NOMO-1 (cell line): ENCODE results near the gene ARL4A.

Source experiments
- DNase-seq, 2 experiments: peaks; one replicate each; lab custom pipeline; 2025; ENCODE audit not compliant: unreplicated experiment in 2 of 2; lab: John Stamatoyannopoulos, UW

The ARL4A gene

DNA sequence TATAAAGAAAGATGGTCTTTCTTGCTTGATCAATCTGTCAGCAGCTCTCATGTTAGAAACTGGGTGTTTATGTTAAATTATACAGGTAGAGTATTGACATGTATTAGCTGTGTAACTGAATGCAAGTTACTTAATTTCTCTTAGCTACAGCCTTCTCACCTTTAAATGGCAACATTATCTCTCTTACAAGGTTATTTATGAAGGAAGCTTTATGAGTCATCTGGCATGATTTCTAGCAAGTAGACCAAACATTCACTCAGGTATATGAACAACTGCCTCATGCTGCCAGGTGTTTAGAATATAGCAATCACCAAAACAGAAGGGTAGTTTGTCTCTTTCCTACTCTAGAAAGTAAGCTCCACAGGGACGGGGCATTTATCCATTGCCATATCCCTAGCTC, 8.5 kb downstream of the ARL4A start:
- DNase-seq = no peak

DNA sequence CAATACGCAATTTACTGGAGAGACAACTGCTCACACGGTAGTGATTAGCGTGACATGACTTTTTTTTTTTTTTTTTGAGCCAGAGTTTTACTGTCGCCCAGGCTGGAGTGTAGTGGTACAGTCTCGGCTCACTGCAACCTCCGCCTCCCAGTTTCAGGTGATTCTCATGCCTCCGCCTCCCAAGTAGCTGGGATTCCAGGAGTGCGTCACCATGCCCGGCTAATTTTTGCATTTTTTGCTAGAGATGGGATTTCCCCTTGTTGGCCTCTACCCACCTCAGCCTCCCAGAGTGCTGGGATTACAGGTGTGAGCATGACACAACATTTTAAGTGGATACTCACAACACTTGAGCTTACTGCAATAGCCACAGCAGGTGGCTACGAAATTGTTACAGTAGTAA, 11.9 kb downstream of the ARL4A start:
- no peak for DNase-seq

- DNase-seq = no peak
These were observed 14.0 kb downstream of the ARL4A start for GRCh38 chr7:12701433-12701832.

- DNase-seq = no peak
These were observed 16.4 kb downstream of the ARL4A start for GRCh38 chr7:12703881-12704280.

DNA sequence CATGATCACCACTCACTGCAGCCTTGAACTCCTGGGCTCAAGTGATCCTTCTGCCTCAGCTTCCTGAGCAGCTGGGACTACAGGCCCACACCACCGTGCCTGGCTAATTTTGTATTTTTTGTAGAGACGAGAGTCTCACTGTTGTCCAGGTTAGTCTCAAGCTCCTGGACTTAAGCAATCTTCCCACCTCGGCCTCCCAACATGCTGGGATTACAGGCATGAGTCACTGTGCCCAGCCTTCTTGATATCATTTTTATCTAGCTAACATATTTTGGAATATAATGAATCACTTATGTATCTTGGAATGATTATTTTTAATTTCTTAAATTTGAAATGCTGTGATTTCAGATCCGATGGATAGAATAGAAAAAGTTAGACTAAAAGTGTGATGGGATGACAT, 18.4 kb downstream of the ARL4A start:
- DNase-seq = no peak

- DNase-seq = no peak
These were observed 19.6 kb downstream of the ARL4A start for GRCh38 chr7:12706900-12707536.

- DNase-seq = no peak
These were observed 20.9 kb downstream of the ARL4A start for GRCh38 chr7:12708314-12708713.

- no peak for DNase-seq
These were observed 22.5 kb downstream of the ARL4A start for GRCh38 chr7:12709726-12710502.

DNA sequence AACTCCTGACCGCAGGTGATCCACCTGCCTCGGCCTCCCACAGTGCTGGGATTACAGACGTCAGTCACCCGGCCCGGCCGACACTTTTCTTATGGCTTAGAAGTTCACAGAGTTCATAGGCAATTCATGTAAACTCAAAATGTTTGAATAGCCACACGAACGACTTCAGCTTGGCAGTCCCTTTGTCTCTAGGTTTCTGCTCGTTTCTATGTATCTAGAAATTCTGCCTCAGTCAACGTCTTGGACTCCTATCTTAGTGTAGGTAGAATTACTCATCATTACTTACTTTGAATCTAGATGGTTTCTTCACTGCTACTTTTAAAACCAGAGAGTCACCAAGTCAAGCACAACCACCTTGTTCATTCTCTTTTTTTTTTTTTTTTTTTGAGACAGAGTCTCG, 23.7 kb downstream of the ARL4A start:
- no peak for DNase-seq

- DNase-seq = peak; percentile 74 to 97
These were observed 24.8 kb downstream of the ARL4A start for GRCh38 chr7:12712236-12712635.

DNA sequence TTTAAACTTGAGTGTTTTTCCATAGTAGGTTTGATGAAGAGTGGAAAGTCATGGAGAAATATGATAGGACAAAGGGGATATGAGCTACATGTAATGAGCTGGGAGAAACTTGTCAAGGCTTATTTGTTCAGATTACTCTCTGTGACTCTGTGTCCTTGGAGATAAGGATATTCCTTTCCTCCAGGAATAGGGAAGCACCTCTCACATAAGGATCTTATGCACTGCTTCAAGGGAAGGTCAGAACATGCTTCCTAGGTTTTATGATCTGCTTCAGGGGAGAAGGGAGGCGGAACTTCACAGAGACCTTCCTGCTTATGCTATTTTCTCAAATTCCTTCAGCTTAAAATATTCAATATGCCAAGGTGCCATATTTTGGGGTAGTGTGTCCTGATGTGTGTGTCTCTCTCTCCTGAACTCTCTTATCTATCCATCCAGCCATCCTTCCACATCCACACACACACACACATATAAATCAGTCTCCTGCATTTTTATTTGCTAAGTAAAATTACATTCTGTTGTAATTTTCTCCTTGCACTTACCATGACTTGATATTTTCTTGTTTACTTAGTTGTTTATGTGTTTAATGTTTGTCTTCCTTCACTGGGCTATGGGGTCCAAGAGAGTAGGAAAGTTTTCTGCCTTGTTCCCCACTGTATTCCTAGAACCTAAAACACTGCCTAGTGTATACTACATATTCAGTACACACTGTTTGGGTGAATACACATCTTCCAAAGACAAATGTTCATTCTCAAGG, 26.4 kb downstream of the ARL4A start:
- DNase-seq = no peak

- DNase-seq = no peak
These were observed 26.9 kb downstream of the ARL4A start for GRCh38 chr7:12714379-12714737.

- DNase-seq = peak; percentile 82
These were observed 28.1 kb downstream of the ARL4A start for GRCh38 chr7:12715372-12716133.

GRCh38 chr7:12716134-12716681, 28.8 kb downstream of the ARL4A start:
- DNase-seq = no peak

DNA sequence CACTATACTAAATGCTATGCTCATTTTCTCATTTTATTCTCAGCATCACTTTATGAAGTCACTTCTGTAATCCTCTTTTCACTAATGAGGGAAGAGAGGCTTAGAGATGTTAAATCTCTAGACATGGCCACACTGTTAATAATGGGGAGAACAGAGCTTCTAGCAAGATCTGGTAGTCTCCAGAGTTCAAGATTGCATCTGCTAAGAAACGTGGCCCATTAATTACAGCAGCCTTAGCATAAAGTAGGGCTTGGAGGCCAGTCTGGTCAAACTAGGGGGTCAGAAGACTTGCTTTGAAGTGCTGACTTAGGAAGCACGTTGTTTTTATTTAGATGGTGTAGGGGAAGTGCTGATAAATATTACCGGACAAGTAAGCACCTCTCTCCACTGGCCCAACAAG, 29.3 kb downstream of the ARL4A start:
- no peak for DNase-seq

GRCh38 chr7:12719141-12719919, 31.9 kb downstream of the ARL4A start:
- peak; percentile 37 to 61 for DNase-seq

DNA sequence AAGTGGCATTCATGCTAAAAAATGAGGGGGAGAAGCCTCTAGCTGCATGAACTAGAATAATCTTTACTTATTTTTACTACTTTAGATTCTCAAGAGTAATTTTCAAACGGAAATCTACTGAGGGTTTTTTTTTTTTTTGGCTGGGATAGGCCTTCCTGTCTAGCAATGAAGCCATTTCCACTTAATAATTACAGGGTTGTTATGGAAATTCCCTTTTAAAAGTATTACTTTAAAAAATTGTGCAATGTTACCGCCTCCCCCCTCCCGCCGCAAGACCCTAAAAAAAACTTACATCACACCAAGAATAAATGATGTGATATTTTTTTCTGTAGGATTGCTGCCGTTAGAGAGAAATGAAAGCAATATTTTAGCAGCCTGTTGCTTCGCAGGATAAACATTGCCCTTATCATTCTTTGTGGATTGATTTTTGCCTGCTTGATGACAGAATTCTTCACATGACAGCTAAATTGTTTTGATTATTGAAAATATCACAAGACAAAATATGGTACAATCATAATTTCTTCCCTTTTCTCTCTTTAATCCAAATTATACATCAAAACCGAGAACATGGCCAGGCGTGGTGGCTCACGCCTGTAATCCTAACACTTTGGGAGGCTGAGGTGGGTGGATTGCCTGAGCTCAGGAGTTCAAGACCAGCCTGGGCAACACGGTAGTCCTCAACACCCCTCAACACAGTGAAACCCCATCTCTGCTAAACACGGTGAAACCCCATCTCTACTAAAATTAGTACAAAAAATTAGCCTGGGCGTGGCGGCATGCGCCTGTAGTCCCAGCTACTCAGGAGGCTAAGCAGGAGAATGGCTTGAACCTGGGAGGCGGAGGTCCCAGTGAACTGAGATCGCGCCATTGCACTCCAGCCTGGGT, 32.8 kb downstream of the ARL4A start:
- peak; percentile 60 to 68 for DNase-seq

GRCh38 chr7:12721286-12721830, 33.9 kb downstream of the ARL4A start:
- DNase-seq = no peak

GRCh38 chr7:12722136-12722535, 34.7 kb downstream of the ARL4A start:
- peak in 1 of 2 experiments; percentile 16 for DNase-seq
